ENCODE results near the gene CFAP61.

CFAP61 gene

DNA sequence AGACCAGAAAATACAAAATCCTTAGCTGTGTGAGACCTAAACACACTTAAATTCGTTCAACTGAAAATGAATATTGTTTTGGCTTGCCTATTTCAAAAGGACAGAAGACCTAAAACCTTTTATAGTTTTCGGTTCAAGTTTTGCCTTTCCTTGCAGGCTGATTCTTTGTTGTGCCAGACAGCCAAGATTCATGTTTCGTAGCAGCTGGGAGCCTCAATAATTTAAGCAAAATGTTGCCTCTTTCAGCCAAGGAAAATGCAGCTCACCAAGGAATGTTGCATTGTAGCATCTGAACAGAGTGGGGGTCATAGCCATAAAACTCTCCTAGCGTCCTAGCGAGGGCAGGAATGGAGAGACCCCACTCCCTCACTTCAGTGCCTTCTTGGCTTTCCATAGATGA, 223.3 kb downstream of the CFAP61 start:
- no peak overlapping the region for H3K4me3 ChIP-seq (ENCODE audit: low read depth, low read length)
- TF ChIP-seq CTCF (conservative IDR thresholded peaks at IDR 0.05; ENCODE audit: low read depth, low read length), result no peak
- DNase-seq (ENCODE audit: low read depth), result no peak

GRCh38 chr20:20276811-20277530, 224.6 kb downstream of the CFAP61 start:
- no peak for TF ChIP-seq CTCF (conservative IDR thresholded peaks at IDR 0.05; ENCODE audit: low read depth, low read length)
- H3K4me3 ChIP-seq (ENCODE audit: low read depth, low read length), result no peak overlapping the region
- DNase-seq (ENCODE audit: low read depth), result no peak

GRCh38 chr20:20277894-20278335, 225.6 kb downstream of the CFAP61 start:
- no peak overlapping the region for H3K4me3 ChIP-seq (ENCODE audit: low read depth, low read length)
- DNase-seq (ENCODE audit: low read depth), result no peak
- no peak for TF ChIP-seq CTCF (conservative IDR thresholded peaks at IDR 0.05; ENCODE audit: low read depth, low read length)

- no peak for DNase-seq (ENCODE audit: low read depth)
- H3K4me3 ChIP-seq (ENCODE audit: low read depth, low read length), result no peak overlapping the region
- no peak for TF ChIP-seq CTCF (conservative IDR thresholded peaks at IDR 0.05; ENCODE audit: low read depth, low read length)
Measured at GRCh38 chr20:20286061-20286460, 233.7 kb downstream of the CFAP61 start.

- no peak overlapping the region for H3K4me3 ChIP-seq (ENCODE audit: low read depth, low read length)
- no peak for TF ChIP-seq CTCF (conservative IDR thresholded peaks at IDR 0.05; ENCODE audit: low read depth, low read length)
- no peak for DNase-seq (ENCODE audit: low read depth)
Measured at GRCh38 chr20:20289331-20289730, 237.0 kb downstream of the CFAP61 start.

- no peak for DNase-seq (ENCODE audit: low read depth)
- TF ChIP-seq CTCF (conservative IDR thresholded peaks at IDR 0.05; ENCODE audit: low read depth, low read length), result no peak
- H3K4me3 ChIP-seq (ENCODE audit: low read depth, low read length), result no peak overlapping the region
Measured at GRCh38 chr20:20292472-20292871, 240.1 kb downstream of the CFAP61 start.

- no peak overlapping the region for H3K4me3 ChIP-seq (ENCODE audit: low read depth, low read length)
- no peak for DNase-seq (ENCODE audit: low read depth)
- TF ChIP-seq CTCF (conservative IDR thresholded peaks at IDR 0.05; ENCODE audit: low read depth, low read length), result no peak
Measured at GRCh38 chr20:20293141-20293540, 240.8 kb downstream of the CFAP61 start.

All from choroid plexus epithelial cell (primary cell).